ENCODE data around the gene RAB4B.
A peak's percentile ranks its signal among the peaks of the same experiment; 100 is the strongest.
"Not testable (repeated sequence)": the region's sequence is repeated elsewhere in the genome, so short reads cannot be mapped to it uniquely, and the experiment has no call there.

Gene RAB4B

DNA sequence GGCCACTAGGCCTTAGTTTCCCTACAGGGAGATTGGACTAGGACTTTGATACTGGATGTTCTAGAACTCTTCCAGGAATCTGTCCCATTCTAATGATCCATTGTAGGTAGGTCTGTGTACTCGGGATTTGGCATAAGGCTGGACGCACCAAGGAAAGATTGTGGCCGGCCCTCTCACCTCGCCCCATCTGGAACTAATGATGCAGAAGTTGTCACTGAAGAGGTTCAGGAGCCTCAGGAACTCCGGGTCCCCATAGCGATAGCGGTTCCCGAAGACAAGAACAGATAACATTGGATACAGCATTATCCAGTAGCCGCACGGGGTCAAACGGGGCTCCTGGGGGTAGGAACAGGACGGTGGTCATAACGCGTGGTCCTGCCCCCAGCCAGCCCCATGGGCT lies 32.1 kb downstream of the RAB4B start:
- no peak for DNase-seq (ENCODE audit: low read depth)
- H3K4me3 ChIP-seq (replicated peaks; ENCODE audit: low read depth, low read length): peak overlapping the region; percentile 46
- TF ChIP-seq, protein P1, sequence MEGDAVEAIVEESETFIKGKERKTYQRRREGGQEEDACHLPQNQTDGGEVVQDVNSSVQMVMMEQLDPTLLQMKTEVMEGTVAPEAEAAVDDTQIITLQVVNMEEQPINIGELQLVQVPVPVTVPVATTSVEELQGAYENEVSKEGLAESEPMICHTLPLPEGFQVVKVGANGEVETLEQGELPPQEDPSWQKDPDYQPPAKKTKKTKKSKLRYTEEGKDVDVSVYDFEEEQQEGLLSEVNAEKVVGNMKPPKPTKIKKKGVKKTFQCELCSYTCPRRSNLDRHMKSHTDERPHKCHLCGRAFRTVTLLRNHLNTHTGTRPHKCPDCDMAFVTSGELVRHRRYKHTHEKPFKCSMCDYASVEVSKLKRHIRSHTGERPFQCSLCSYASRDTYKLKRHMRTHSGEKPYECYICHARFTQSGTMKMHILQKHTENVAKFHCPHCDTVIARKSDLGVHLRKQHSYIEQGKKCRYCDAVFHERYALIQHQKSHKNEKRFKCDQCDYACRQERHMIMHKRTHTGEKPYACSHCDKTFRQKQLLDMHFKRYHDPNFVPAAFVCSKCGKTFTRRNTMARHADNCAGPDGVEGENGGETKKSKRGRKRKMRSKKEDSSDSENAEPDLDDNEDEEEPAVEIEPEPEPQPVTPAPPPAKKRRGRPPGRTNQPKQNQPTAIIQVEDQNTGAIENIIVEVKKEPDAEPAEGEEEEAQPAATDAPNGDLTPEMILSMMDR (IDR thresholded peaks at IDR 0.05; ENCODE audit: low read length, missing control alignments): no peak

DNA sequence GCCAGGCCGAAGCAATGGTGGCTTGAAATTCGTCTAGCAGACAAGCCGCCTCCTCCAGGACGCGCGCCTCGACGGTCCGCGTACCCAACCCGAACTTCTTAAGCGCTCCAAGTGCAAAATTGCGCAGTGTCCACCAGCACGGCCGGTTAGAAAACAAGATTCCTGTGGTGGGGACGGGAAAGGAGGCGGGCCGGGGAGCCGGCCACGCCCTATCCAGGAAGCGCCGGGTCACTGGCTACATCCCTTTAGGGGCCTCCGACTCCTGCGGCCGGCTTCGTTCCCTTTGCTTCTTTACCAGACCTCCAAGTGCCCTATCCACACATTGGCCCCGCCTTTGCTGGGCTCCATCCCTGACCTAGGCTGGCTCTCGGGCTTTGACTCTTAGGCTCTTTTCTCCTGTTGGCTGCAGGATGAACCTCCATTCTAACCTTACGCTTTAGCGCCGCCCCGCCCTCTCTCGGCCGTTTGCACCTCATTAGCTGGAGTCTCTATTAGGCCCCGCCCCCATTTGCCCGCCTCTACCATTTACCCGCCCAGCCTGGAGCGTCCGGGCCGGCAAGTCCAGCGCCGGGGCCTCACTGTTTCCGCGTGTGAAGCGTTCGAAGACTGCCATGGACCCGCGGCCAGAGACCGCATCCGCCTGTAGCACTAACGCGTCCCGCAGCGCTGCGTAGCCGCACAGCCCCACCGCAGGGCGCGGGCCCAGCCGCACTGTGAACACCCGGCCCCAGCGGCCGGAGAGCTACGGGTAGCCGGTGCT lies 32.8 kb downstream of the RAB4B start:
- H3K4me3 ChIP-seq (replicated peaks; ENCODE audit: low read depth, low read length): peak overlapping the region; percentile 46
- DNase-seq (ENCODE audit: low read depth): peak; percentile 84

DNA sequence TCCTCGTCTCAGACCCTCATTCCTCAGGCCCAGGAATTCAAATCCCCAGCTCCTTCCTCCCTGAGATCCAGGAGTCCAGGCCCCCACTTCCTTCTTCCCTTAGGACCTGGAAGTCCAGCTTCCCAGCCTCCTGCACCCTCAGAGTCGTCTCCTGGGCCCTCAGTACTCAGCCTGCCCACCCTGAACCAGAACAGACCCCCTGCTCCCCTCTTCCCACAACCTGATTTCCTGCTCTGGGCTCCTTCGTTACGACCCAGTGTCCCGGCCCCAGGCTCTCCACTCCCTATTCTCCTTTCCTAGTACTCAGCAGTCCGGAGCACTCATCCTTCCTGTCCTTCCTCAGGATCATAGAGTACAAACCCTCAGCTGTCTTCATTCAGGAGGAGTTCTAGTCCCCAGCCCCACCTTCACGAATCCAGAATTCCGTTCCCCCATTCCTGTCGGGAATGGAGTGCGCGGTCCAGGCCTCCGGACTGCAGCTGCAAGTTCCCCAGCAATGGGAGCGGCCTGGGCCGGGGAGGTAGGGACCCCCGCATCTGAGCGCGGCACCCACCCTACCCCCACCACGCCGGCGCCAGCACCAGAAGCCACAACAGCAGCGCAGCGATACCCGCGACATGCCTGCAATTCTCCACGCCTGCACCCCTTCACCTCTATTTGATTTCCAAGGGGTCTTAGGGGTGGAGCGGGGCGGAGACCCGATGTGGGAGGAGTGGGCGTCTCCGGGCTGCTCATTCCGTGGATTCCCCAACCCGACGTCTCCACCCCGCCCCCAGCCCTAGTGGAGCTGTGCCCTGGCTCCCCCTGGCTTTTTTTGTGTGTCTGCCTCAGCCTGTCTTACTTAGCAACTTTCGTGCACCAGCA lies 33.7 kb downstream of the RAB4B start:
- DNase-seq (ENCODE audit: low read depth): no peak
- H3K4me3 ChIP-seq (replicated peaks; ENCODE audit: low read depth, low read length): peak overlapping the region; percentile 46
- TF ChIP-seq, protein P1 (IDR thresholded peaks at IDR 0.05; ENCODE audit: low read length, missing control alignments): no peak

DNA sequence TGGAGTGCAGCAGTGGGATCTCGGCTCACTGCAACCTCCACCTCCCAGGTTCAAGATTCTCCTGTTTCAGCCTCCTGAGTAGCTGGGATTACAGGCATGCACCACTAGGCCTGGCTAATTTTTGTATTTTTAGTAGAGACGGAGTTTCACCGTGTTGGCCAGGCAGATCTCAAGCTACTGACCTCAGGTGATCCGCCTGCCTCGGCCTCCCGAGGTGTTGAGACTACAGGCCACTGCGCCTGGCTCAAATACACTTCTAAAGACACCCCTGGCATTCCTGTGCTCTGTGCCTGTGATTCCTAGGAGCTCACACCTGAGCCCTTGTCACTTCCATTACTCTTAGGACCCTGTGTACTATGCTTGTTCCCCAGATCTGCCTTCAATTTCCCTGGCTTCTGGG lies 34.5 kb downstream of the RAB4B start:
- DNase-seq (ENCODE audit: low read depth); H3K4me3 ChIP-seq (replicated peaks; ENCODE audit: low read depth, low read length): not testable (repeated sequence)

DNA sequence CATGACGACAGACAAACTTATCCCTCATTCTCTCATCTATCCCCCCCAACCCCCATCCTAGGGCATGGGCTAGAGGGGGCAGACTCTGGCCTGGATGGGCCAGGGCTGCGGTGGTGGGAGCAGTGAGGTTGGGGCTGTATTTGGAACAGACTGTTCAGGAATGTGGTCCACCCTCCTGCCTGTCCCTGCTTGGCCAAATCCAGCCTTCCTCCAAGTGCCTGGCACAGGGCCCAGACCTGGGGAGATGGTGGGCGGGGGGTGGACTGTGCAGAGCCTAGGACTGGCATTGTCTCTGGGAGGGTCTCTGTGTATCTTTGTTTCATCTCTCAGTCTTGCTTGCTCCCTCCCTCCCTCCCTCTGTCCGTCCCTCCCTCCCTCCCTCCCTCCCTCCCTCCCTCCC lies 35.1 kb downstream of the RAB4B start:
- no peak overlapping the region for H3K4me3 ChIP-seq (replicated peaks; ENCODE audit: low read depth, low read length)
- TF ChIP-seq, protein P1 (IDR thresholded peaks at IDR 0.05; ENCODE audit: low read length, missing control alignments): no peak
- peak; percentile 54 for DNase-seq (ENCODE audit: low read depth)

DNA sequence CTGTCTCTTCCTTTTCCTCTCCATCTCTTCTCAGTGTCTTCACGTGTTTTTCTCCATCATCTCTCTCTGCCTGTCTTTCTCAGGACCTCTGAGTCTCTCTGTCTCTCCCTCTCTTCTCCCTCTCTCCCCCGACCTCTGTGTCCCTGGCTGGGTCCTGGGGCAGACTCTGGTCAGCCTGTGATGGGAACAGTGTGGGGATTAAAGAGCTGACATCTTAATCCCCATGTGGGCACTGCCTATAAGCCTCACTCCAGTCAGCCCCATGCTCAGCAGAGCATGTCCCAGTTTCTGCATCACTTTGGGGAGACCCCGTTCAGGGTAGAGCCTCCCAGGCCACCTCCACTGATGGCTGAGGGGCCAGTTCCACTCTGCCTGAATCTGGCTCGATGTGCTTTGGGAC lies 37.2 kb downstream of the RAB4B start:
- no peak for DNase-seq (ENCODE audit: low read depth)
- H3K4me3 ChIP-seq (replicated peaks; ENCODE audit: low read depth, low read length): no peak overlapping the region
- TF ChIP-seq, protein P1 (IDR thresholded peaks at IDR 0.05; ENCODE audit: low read length, missing control alignments): no peak

DNA sequence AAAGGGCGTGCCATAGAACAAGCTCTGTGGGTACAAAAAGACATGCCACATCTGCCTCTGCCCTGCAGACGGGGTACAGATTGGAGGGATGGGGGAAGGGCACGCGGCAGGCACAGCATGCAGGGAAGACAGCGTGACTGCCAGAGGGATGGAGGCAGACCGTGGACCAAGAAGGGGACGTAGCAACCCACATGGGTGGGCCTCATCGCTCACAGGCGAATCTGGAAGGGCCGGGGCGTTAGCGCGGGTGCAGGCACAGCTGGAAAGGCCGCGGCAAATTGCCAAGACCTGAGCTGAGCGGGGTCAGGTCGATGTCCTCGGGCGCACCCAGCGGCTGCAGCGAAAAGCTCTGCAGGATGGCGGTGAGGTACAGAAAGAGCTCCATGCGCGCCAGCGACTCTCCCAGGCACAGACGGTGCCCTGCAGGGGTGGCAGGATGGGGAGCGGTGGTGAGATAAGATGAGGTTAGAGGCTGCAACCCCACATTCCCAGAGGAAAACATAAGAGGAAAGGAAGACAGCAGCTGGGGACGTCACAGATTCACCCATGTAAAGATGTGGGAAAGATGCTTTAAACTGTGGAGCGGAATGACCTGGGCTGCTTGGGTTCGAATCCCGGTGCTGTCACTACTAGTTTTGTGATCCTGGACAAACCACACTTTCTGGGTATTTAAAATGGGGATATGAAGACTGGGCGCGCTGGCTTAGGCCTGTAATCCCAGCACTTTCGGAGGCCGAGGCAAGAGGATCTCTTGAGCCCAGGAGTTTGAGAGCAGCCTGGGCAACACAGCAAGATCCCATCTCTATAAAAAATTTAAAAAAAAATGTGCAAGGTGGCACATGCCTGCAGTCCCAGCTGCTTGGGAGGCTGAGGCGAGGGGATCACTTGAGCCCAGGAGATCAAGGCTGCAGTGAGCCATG lies 40.7 kb downstream of the RAB4B start:
- not testable (repeated sequence) for H3K4me3 ChIP-seq (replicated peaks; ENCODE audit: low read depth, low read length)
- DNase-seq (ENCODE audit: low read depth): peak; percentile 59
- TF ChIP-seq, protein P1 (IDR thresholded peaks at IDR 0.05; ENCODE audit: low read length, missing control alignments): peak; percentile 31
